ENCODE results near the gene SIRT6. TPM values are rescaled to one million over a fixed set of nuclear protein-coding genes. Genes with fewer than 3 reads are reported as not detected.

The SIRT6 gene
- total and polyA plus RNA-seq, 12 donors: 7.9 to 26.9 (median 12.0) TPM

DNA sequence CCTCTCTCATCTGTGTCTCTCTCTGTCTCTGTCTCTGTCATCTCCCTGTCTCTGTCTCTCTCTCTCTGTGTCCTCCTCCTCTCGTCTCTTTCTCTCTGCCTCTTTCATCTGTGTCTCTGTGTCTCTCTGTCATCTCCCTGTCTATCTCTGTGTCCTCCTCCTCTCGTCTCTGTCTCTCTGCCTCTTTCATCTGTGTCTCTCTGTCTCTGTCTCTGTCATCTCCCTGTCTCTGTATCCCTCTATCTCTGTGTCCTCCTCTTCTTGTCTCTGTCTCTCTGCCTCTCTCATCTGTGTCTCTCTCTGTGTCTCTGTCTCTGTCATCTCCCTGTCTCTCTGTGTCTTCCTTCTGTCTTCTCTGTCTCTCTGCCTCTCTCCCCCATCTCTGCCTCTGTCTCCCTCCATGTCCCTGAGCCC is 46.4 kb upstream of the SIRT6 start:
- intact Hi-C loops (cut with DNase I): no loop called here
- H3K27me3 ChIP-seq: peaks cover 0 to 68% (median 41%) of the 10 kb centered on the region in 7 donors
- H3K36me3 ChIP-seq: no peaks in the 10 kb centered on the region
- ATAC-seq (no peak), DNase-seq (no peak)
- WGBS, 2 donors: 69 to 75% methylated on average over 2 of the region's 2 CpGs
- no peak overlapping the region for H3K4me3 ChIP-seq
- H3K27ac ChIP-seq: no peak overlapping the region
- no peaks in the 10 kb centered on the region for H3K9me3 ChIP-seq
- peaks cover 0 to 11% (median 0%) of the 10 kb centered on the region in 9 donors for H3K4me1 ChIP-seq
- no peak for TF ChIP-seq CTCF (IDR thresholded peaks at IDR 0.05)

DNA sequence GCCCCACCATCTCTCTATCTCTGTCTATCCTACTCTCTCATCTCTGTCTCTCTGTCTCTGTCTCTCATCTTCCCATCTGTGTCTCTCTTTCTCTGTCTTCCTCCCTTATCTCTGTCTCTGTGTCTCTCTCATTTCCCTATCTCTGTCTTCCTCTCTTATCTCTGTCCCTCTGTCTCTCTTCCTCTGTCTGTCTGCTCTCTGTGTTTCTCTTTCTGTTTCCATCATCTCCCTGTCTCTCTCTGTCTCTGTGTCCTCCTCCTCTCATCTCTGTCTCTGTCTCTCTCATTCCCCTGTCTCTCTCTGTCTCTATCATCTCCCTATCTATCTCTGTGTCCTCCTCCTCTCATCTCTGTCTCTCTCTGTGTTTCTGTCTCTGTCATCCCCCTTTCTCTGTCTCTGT is 45.4 kb upstream of the SIRT6 start:
- Histone ChIP-seq H3K9me3 (no peaks in the 10 kb centered on the region), H3K27me3 (peaks cover 0 to 58% (median 38%) of the 10 kb centered on the region in 7 donors), H3K4me1 (peaks cover 0 to 11% (median 0%) of the 10 kb centered on the region in 9 donors), H3K36me3 (no peaks in the 10 kb centered on the region), H3K4me3 (no peak overlapping the region), H3K27ac (no peak overlapping the region)
- TF ChIP-seq CTCF (IDR thresholded peaks at IDR 0.05): no peak
- ATAC-seq (no peak), DNase-seq (no peak)
- intact Hi-C loops (cut with DNase I): no loop called here

GRCh38 chr19:4225885-4226284 is 43.5 kb upstream of the SIRT6 start:
- Histone ChIP-seq H3K27ac (no peak overlapping the region), H3K4me3 (no peak overlapping the region), H3K4me1 (peaks cover 0 to 11% (median 0%) of the 10 kb centered on the region in 9 donors), H3K36me3 (no peaks in the 10 kb centered on the region), H3K27me3 (peaks cover 0 to 40% (median 23%) of the 10 kb centered on the region in 7 donors), H3K9me3 (no peaks in the 10 kb centered on the region)
- WGBS, 2 donors: 74 to 76% methylated on average over 8 of the region's 8 CpGs
- DNase-seq (no peak), ATAC-seq (no peak)
- intact Hi-C loops (cut with DNase I): no loop called here
- no peak for TF ChIP-seq CTCF (IDR thresholded peaks at IDR 0.05)

- intact Hi-C loops (cut with DNase I): no loop called here
- Histone ChIP-seq H3K9me3 (no peaks in the 10 kb centered on the region), H3K27me3 (peaks cover 0 to 26% (median 18%) of the 10 kb centered on the region in 7 donors), H3K27ac (no peak overlapping the region), H3K4me3 (no peak overlapping the region), H3K4me1 (peaks cover 0 to 9% (median 0%) of the 10 kb centered on the region in 9 donors), H3K36me3 (no peaks in the 10 kb centered on the region)
- no peak for ATAC-seq
- WGBS, 2 donors: 61 to 62% methylated on average over 15 of the region's 15 CpGs
- DNase-seq: no peak
- TF ChIP-seq CTCF (IDR thresholded peaks at IDR 0.05): no peak
Observed at GRCh38 chr19:4224470-4224869, 42.1 kb upstream of the SIRT6 start.
